Right renal cortex interstitium (tissue), 3 donors: Measurements from ENCODE around the gene PSMD13. TPM values are rescaled to one million over a fixed set of nuclear protein-coding genes. Genes with fewer than 3 reads are reported as not detected.
A peak's percentile ranks its signal among the peaks of the same experiment; 100 is the strongest.
"Not testable (repeated sequence)": the region's sequence is repeated elsewhere in the genome, so short reads cannot be mapped to it uniquely, and the experiment has no call there.

Experiments
- DNase-seq, 3 donors: peaks; one replicate each; pipeline ENCODE4 v3.0.0-alpha.2; 2013; ENCODE audit warnings: low read depth in 3 of 3, low spot score in 2 of 3
- polyA plus RNA-seq, 3 donors: library from polyadenylated mRNA; unstranded; fragments of 120-200 nt; gene quantifications; one replicate each; pipeline ENCODE4 v1.2.1, GENCODE V29; 2013; ENCODE audit not compliant: insufficient read length in 3 of 3

The PSMD13 gene
- polyA plus RNA-seq: 100 to 1,000 TPM; 129 to 144 (median 132) TPM

- peak in 2 of 3 donors; percentile 65 to 79 for DNase-seq
Measured at GRCh38 chr11:236774-237767, at the start of gene PSMD13. TSS of gene PSMD13 (plus strand) at chr11:236976. CDS start at chr11:237050, 74 bp downstream.

- DNase-seq: not testable (repeated sequence)
Measured at GRCh38 chr11:189200-189783, 47.5 kb upstream of the PSMD13 start.

- not testable (repeated sequence) for DNase-seq
Measured at GRCh38 chr11:189843-190311, 46.9 kb upstream of the PSMD13 start.

- DNase-seq: not testable (repeated sequence)
Measured at GRCh38 chr11:190546-190945, 46.2 kb upstream of the PSMD13 start.

- DNase-seq: not testable (repeated sequence)
Measured at GRCh38 chr11:191490-192478, 45.0 kb upstream of the PSMD13 start.

GRCh38 chr11:192674-193128, 44.1 kb upstream of the PSMD13 start, which contains the start of gene SCGB1C1:
TSS of gene SCGB1C1 (plus strand) at chr11:193078. CDS start at chr11:193100, 22 bp downstream.
- DNase-seq: not testable (repeated sequence)

GRCh38 chr11:193481-193880, 43.3 kb upstream of the PSMD13 start:
- DNase-seq: not testable (repeated sequence)

- no peak for DNase-seq
Measured at GRCh38 chr11:196786-197731, 39.7 kb upstream of the PSMD13 start.

- no peak for DNase-seq
Measured at GRCh38 chr11:197741-198235, 39.0 kb upstream of the PSMD13 start.

- no peak for DNase-seq
Measured at GRCh38 chr11:198236-198806, 38.5 kb upstream of the PSMD13 start.

- DNase-seq: no peak
Measured at GRCh38 chr11:199004-199581, 37.7 kb upstream of the PSMD13 start.

- no peak for DNase-seq
Measured at GRCh38 chr11:199782-200181, 37.0 kb upstream of the PSMD13 start.

- no peak for DNase-seq
Measured at GRCh38 chr11:200224-201003, 36.4 kb upstream of the PSMD13 start.

- no peak for DNase-seq
Measured at GRCh38 chr11:201966-202365, 34.8 kb upstream of the PSMD13 start.

GRCh38 chr11:202490-202889, 34.3 kb upstream of the PSMD13 start:
- no peak for DNase-seq

GRCh38 chr11:203056-203944, 33.5 kb upstream of the PSMD13 start:
- DNase-seq: no peak
